ENCODE results near the gene ENPP4.
"Not testable (repeated sequence)": the region's sequence is repeated elsewhere in the genome, so short reads cannot be mapped to it uniquely, and the experiment has no call there.

DNA sequence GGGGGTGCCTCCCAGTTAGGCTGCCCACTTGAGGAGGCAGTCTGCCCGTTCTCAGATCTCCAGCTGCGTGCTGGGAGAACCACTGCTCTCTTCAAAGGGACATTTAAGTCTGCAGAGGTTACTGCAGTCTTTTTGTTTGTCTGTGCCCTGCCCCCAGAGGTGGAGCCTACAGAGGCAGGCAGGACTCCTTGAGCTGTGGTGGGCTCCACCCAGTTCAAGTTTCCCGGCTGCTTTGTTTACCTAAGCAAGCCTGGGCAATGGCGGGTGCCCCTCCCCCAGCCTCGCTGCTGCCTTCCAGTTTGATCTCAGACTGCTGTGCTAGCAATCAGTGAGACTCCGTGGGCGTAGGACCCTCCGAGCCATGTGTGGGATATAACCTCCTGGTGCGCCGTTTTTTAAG, 44.1 kb upstream of the ENPP4 start:
- TF ChIP-seq POLR2A, POLR2AphosphoS5 (IDR thresholded peaks at IDR 0.05; ENCODE audit: low read depth, low read length): not testable (repeated sequence)
